UCSD-AML1 (cell line): Measurements from ENCODE around the gene SYCP2.

ENCODE experiments used
- DNase-seq: peaks from one replicate; lab custom pipeline; 2025; ENCODE audit not compliant: unreplicated experiment; lab: John Stamatoyannopoulos, UW

The SYCP2 gene

GRCh38 chr20:59824711-59825562, 108.5 kb downstream of the SYCP2 start:
- no peak for DNase-seq

GRCh38 chr20:59823491-59824259, 109.8 kb downstream of the SYCP2 start:
- no peak for DNase-seq

DNA sequence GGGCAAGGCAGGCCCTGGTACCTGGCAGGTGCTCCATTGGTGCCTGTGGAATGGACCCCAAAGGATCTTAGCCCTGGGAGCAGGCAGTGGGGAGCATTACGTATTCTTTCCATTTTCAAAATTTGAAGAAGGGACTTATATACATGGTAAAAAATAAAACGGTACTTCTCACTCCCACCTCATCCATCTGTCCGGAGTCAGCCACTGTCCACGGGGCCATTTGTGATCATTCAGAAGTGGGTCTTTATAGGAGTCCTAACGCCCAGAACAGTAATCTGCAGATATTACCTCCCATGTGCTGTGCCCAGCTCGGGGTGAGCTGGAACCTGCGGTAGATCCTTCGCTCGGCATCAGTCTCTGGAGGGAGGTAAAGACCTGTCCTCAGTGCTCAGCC, 110.4 kb downstream of the SYCP2 start:
- no peak for DNase-seq

DNA sequence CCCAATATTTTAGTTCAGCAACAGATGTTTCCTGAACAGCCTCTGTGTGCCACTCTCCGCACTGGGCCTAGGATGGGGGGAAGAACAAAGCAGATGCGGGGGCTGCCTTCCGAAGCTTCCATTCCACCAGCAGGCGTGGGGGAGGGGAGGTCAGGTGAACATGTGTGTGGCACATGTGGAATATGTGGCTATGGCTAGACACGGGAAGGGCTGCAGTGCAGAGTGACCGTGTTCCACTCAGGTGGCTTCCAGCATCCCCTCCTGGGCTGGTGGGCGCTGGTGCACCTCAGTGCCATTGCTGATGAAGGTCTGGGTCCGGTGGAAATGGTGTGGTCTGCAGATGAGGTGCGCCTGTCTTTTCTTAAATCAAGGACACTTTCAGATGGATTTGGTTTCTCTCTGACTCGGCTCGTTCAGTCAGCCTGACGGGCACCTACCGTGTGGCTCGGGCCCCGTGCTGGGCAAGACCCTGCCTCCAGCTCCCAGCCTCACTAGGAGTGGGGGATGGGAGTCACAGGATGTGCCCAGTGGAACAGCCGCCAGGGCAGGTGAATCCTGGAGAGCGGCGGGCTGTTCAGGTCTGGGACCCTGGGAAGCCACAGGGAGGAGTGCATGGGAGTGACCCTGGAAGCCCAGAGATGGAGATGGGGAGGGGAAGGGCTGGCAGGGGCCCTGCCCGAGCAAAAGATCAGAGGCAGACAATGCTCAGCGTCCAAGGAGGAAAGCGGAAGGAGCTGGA, 111.0 kb downstream of the SYCP2 start:
- DNase-seq, result no peak

DNA sequence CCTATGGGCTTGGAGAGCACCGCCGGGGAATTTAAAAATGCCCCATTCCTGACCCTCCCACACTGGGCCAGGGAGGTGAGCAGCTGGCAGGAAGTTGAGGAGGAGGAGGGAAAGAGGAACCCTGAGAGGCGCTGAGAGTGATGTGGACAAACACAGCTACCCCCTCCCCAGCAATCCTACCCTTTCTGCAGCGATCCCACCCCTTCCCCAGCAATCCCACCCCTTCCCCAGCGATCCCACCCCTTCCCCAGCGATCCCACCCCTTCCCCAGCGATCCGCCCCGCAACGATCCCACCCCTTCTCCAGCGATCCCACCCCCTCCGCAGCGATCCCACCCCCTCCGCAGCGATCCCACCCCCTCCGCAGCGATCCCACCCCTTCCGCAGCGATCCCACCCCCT, 111.6 kb downstream of the SYCP2 start:
- no peak for DNase-seq

GRCh38 chr20:59821201-59821600, 112.2 kb downstream of the SYCP2 start:
- DNase-seq, result no peak

GRCh38 chr20:59820204-59821041, 113.0 kb downstream of the SYCP2 start:
- DNase-seq, result no peak

GRCh38 chr20:59819496-59820203, 113.8 kb downstream of the SYCP2 start:
- no peak for DNase-seq

- DNase-seq, result no peak
These were observed 114.5 kb downstream of the SYCP2 start for GRCh38 chr20:59818911-59819310.

GRCh38 chr20:59817846-59818615, 115.4 kb downstream of the SYCP2 start:
- no peak for DNase-seq

- DNase-seq, result no peak
These were observed 116.0 kb downstream of the SYCP2 start for GRCh38 chr20:59817406-59817805.

- no peak for DNase-seq
These were observed 117.2 kb downstream of the SYCP2 start for GRCh38 chr20:59816146-59816738.

DNA sequence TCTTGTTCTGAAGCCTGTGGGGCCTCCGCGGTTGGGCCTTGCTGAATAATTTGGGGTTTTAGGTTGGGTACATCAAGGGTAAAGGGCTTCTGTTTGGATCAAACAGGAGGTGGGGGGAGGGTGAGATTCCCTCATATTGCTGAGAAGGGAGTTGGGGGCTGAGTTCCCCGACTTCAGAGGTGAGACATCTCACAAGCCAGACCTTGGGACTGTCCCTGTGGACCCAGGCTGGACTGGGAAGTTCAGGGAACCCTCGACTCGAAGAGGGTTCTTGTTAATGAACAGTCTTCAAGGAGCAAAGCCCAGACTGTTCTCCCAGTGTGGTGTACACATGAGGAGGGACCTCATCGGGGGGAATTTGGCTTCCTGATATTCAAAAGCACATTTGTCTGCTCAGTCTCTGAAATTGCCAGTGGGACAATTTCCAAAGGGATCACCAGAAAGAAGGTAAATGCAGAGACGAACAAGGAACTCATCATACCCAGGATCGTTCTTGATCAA, 118.5 kb downstream of the SYCP2 start:
- no peak for DNase-seq

DNA sequence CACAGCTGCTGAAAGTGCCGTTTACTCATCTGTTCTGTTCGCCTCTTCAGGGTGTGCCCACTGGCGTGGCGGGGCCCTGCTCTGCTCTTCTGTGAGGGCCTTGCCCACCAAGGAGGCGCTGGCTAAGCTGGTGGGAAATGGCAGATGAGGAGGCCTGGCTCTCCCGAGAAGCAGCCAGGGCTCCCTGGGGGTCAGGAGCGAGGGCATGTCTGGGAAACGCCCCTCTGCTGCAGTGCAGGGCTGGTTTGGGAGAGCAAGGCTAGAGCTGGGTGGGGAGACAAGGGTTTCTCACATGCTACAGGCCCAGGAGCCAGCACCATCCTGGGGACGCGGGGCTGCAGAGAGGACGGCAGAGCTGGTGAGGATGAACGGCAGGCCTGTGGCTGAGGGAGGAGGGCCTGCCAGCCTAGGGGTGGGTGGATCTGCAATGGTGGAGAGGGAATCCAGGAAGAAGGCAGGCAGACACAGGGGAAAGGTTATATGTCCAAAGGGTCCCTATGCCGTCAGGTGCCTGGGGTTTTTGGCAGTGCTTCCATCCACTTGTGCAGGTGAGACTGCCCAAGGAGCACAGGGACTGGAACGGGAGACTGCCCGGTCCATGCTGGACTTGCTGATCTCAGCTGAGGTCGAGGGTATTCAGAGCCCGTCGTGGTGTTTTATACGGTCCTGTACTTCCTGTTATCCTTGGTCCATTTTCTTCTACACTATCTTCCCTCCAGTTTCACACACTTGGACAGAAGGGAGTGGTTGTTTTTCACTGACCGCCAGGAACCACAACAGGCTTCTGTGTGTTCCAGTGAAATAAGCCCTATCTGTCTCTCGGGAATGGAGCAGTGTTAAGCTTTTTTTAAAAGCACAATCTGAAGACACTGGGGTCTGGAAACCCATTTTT, 119.2 kb downstream of the SYCP2 start:
- no peak for DNase-seq
